ENCODE data around the gene SEMA5B.

SEMA5B gene

DNA sequence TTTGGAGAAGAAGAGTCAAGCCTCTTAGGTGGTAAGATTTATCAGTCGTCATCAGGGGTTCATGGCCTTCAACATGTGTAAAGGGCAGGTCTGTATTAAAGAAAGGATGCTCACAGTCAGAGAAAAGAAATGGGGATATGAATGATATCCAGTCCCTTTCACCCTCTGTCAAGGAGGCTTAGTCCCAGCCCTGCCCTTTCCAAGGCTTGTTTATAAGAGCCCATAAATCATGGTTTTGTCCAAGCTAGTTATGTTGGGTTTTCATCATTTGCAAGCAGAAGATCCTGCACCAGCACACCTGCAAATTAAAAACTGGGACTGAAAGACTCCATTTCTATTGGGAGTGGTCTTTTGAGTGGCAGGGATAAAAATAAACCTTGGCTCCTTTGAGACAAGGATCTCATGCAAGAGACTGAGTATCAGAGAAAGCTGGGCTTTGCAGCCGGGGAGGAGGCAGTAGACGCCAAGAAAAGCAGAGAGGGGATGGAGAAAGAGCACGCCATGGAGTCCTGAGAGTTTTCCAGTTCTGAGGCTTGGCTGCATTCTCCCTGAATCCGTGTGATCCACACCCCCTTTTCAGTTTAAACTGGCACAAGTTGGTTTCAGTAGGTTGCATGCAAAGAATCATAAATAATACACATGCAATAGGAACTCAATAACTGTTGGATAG lies 26.7 kb upstream of the SEMA5B start:
- no peak for DNase-seq

DNA sequence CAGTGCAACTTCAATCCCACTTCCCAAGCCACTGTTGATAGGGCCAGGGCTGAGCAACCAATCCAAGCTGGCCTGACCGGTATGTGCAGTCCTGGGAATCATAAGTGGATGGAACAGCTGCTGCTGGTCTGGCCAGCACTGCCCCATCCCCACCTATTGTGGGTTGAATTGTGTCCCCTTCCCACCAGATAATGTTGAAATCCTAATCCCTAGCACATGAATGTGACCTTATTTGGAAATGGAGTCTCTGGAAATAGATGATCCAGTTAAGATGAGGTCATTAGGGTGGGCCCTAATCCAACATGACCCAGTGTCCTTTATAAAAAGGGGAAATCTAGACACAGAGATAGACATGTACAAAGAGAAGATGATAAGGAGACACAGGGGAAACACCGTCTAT lies 25.5 kb upstream of the SEMA5B start:
- DNase-seq = no peak

DNA sequence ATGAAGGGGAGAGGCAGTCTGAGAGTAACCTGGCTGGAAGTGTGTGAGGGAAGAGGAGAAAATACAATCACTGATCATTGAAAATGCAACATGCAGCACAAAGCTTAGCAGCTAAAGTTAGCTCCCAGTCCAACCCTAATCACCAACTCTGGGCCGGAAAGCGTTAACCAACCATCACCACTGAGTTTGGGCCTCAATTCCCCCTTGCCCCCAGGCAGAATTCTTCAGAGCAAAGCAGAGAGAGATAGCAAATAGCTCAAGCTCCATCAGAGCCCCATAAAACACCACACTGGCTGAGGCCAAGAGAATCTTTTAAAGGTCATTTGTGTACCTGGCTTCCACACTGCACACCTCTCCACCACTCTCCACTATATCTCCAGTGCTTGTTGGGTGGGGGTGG lies 23.1 kb upstream of the SEMA5B start:
- no peak for DNase-seq

- DNase-seq = no peak
These were observed 21.1 kb upstream of the SEMA5B start for GRCh38 chr3:123048480-123049237.

- DNase-seq = no peak
These were observed 19.4 kb upstream of the SEMA5B start for GRCh38 chr3:123047062-123047319.

DNA sequence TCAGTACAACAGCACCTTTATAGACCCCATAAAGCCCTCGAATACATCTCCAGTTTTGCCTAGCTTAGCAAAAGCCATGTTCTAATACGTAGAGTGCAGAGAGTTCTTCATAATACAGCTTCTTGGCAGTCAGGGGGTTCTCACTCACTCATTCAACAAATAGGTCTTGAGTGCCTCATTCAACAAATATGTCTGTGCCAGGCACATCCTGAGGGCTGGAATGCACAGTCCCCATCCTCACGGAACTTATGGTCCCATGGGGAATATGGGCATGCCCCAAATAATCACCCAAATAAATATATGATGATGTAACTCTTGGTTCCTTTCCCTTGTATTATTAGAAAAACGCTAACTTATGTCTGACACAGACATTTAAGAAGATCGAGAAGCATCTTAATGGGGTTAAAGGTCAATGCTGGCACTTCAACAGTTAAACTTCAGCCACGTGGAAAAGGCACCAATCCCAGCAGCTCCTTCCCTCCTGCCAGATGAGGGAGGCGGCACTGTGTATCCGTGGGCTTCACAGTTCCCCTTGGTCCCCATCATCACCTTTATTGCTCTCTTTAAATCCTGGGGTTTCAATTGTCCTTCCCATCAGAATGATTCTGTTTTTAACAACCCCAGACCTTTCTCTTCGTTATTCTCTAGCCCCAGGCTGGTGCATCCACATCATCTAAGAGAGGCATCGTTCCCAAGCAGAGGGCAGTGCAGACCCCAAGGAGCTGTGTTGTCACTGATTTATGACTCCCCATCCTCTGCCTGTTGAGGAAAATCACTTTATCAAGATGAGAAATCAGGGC lies 18.9 kb upstream of the SEMA5B start:
- no peak for DNase-seq

- no peak for DNase-seq
These were observed 17.6 kb upstream of the SEMA5B start for GRCh38 chr3:123044981-123045763.

GRCh38 chr3:123042413-123042812 lies 14.8 kb upstream of the SEMA5B start:
- DNase-seq = no peak

DNA sequence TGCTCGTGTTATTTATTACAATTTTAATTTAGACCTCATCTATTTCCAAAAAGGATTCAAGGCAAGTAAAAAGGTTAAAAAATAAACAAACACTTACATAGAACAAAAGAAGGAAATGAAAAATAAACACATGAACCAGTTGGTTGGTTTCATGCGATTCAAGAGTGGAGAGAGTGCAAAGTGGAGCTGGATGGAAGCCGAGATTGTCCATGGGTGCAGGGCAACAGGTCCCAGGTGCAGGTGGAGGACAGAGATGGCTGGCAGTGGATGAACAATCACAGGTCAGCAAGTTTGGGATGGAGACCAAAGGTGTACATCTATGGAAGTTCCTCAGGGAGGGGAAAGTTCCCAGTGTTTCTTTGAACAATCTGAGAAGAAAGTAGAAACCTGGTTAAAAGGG lies 11.6 kb upstream of the SEMA5B start:
- no peak for DNase-seq

DNA sequence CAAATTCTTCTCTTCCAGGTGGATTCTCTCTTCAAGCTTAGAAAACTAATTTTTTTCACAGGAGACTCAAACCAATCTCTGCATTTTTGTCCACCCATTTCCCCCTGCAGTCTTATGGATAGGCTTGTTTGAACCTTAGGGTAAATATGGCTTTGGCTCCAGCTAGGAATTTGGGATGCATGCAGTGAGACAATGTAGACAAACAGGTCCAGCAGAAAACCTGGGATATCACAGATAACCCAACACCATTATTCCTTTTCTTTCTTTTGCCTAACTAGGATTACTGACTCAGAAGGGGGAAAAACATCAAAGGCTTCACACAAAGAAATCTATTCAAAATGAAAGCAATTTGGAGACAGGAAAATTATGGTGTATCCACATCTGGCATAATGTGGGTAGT lies 11.2 kb upstream of the SEMA5B start:
- DNase-seq = no peak

GRCh38 chr3:123037015-123037375 lies 9.4 kb upstream of the SEMA5B start:
- no peak for DNase-seq

DNA sequence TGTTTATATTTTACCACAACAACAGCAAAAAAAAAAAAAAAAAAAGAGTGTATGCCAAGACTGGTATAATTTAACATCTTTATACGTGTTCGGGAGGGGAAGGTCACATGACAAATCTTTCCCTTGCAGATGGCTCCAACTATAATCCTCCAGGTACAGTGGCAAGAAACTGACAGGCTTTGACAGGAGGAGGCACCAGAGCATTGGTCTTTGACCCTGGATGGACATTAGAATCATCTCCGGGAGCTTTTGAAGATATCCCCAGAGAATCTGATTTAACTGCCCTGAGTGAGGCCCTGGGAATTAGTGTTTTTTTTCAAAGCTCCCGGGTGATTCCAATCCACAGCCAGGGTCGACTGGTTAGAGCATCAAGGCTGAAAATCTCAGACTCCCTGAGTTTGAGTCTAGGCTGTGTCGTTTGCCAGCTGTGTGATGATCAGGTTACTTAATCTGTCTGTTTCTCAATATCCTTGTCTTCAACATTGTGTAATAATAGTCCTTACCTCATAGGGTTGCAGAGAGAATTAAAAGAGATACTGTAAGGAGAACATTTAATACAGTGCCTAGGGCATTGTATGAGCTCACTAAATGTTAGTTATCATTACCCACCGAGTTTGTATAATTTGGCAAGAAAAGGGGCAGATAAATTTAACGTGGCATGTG lies 8.9 kb upstream of the SEMA5B start:
- no peak for DNase-seq

DNA sequence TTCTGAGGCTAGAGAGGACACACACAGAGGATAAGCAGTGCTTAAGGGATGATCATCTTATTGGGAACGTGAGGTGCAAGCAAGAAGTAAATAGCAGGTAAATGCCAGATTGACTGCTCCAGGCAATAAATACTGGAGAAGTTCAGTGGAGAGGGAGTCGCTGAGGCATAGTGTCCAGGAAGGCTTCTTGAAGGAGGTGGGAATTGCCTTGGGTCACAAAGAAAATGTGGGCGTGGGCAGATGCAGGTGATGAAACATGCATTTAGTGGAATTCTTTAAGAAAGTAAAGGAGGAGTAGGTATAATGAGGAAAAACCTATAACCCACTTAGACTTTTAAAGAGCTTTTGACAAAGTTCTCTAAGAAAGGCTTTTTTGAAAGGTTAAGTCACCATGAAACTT lies 7.4 kb upstream of the SEMA5B start:
- no peak for DNase-seq

DNA sequence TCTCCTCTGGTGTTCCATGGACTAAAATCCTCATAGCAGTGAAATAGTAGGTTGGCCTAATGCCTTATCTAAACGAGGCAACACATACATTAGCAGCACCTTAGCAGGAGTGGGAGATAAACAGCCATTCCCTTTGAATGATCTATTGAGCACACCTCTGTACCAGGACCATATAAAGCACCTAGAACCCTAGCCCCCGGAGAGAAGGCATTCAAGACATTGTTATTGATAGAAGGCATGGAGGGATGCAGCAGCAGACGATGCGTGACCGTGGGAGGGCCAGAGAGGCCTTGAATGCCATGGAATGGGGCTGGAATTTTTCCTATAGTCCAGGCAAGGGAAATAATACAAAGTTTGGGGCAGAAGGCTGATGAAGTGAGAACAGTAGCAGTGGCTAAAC lies 6.6 kb upstream of the SEMA5B start:
- DNase-seq = no peak

GRCh38 chr3:123032057-123032456 lies 4.5 kb upstream of the SEMA5B start:
- DNase-seq = no peak

DNA sequence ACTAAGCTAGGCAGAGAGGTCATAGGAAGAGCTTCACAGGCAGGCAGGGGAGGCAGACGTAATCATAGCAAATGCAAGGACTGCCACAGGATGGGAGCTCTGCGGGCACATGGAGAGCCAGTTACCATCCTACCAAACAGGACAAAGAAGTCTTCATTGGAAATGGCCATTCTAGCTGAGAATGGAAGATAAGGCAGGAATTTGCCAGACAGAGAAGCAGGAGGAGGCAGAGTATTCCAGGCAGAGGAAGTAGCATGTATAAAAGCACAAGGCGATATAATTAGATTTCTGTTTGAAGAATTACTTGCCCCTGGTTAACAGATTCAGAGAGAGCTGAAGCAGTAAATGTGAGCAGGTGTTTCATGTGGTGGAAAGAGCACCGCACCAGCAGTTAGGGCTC lies 3.5 kb upstream of the SEMA5B start:
- no peak for DNase-seq

GRCh38 chr3:123028233-123028828 lies 768 bp upstream of the SEMA5B start:
- no peak for DNase-seq

- DNase-seq = no peak
These were observed 835 bp downstream of the SEMA5B start for GRCh38 chr3:123026565-123027291.

DNA sequence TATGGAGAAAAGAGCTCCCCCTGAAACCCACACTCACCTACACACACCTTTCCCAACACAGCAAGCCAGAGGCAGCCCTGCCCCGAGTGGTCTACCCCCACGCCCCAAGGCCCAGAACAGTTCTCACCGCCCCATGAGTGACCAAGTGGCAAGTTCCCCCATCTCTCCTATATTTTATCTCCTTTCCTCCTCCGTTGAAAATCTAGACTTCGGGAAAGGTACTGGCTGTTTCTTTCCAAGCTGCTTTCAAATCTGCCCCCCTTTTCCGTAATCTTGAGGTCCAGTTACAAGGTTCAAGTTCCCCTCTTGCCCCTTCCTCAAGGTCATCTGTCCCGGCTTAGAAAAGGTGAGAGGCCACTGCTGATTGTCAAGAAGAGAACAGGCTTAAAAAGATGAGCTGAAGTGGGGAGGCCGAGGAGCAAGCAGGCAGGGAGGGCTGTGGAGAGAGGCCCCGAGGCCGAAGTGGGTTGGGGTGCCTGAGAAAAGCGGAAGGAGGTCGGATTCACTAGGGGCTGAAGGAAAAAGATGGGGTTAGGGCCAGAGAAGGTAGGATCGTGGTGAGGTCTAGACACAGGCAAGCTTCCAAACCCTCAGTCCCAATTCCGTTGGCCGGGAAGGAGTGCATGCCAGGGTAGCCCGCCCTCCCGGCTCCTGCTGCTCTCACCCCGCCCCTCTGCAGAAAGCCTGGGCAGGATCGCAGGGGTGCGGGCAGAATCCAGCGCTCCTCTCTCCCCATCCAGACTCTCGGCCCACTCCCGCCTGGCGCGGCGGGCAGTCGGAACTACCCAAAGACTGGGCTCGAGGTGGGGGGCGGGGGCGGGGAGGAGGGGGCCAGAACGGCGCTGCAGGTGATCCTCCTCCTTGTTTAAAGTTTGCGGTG lies 1.7 kb downstream of the SEMA5B start:
- DNase-seq = no peak

DNA sequence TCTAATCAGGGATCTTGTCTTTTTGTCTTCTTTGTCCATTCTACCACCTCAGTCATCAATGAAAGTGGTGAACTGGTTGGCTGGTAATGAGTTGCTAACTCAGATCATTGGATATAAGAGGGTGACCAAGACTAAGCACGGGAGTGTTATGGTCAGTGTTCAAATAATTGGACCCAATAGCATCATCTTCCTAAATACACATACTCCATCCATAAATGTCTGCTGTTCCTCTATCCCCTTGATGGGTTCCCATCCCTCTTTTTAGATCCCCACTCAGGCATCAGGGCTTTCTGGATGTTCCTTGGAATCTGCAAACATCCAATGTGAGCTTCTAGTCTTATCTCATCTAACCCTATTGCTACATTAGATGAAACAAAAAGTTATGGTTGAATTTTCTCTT lies 3.5 kb downstream of the SEMA5B start:
- DNase-seq = no peak
